Upper lobe of left lung (tissue), 4 donors: ENCODE results near the gene CLSTN2.

Experiments used
- CTCF ChIP-seq, 6 experiments: fragments of 450-650 bp in 4 of 6; fragments of 200-600 bp in 2 of 6; sonication (generic) in 2 of 6; IDR thresholded peaks; one replicate each; pipeline ENCODE4 v1.5.1; 2016 to 2019; ENCODE audit warnings: antibody characterized with exemption in 6 of 6
- EP300 ChIP-seq, 4 donors: sonication (generic); formaldehyde crosslinking; IDR thresholded peaks; one replicate each; pipeline ENCODE4 v1.5.1; 2017; ENCODE audit warnings: antibody characterized with exemption in 4 of 4, control low read depth in 2 of 4
- POLR2A ChIP-seq, 4 donors: fragments of 450-650 bp; IDR thresholded peaks; one replicate each; pipeline ENCODE4 v1.5.1; 2016 to 2017; ENCODE audit warnings: antibody characterized with exemption in 4 of 4, mild to moderate bottlenecking in 2 of 4

GRCh38 chr3:140268103-140268502, 333.1 kb downstream of the CLSTN2 start:
- TF ChIP-seq EP300 (IDR thresholded peaks at IDR 0.05) (no peak), CTCF (IDR thresholded peaks at IDR 0.05) (no peak), POLR2A (IDR thresholded peaks at IDR 0.05) (no peak)
